A673 (cell line): ENCODE data around the gene LPCAT2. TPM values are rescaled to one million over a fixed set of nuclear protein-coding genes. Genes with fewer than 3 reads are reported as not detected.
A peak's percentile ranks its signal among the peaks of the same experiment; 100 is the strongest.

ENCODE experiments used
- BruUV-seq: library from RNA; stranded (reverse); fragments of 400-500 nt; replicated peaks from 2 replicates; lab custom pipeline; 2021; lab: Mats Ljungman, UMichigan
- CTCF ChIA-PET: fragments of 300-600 bp; sonication (Branson Sonifier 250); formaldehyde crosslinking; loops from one replicate; lab custom pipeline; 2022; ENCODE audit warnings: antibody characterized with exemption; lab: Charles Lee
- POLR2A ChIA-PET: fragments of 300-600 bp; sonication (Branson Sonifier 250); formaldehyde crosslinking; loops from one replicate; lab custom pipeline; 2022; ENCODE audit warnings: antibody characterized with exemption; ENCODE audit not compliant: low non-redundant PET; lab: Charles Lee
- DNase-seq: peaks from one replicate; pipeline ENCODE4 v3.0.0-alpha.2; 2015; ENCODE audit warnings: low spot score
- H3K27ac ChIP-seq: fragments of 200-600 bp; sonication (generic); 2 replicates; pipeline ENCODE4 v1.5.1; 2016; ENCODE audit warnings: mixed run types, low read depth, mild to moderate bottlenecking, mixed read lengths, antibody characterized with exemption, low read length; ENCODE audit not compliant: poor library complexity, severe bottlenecking
- H3K27me3 ChIP-seq: fragments of 200-600 bp; sonication (generic); replicated peaks from 2 replicates; pipeline ENCODE4 v1.6.1; 2017; ENCODE audit warnings: mixed run types, low read depth, mild to moderate bottlenecking, mixed read lengths, antibody characterized with exemption, low read length; ENCODE audit not compliant: insufficient read depth, poor library complexity
- H3K36me3 ChIP-seq: fragments of 200-600 bp; sonication (generic); 2 replicates; pipeline ENCODE4 v1.6.1; 2016; ENCODE audit warnings: mixed run types, mild to moderate bottlenecking, mixed read lengths, antibody characterized with exemption, low read length; ENCODE audit not compliant: insufficient read depth, poor library complexity, severe bottlenecking
- H3K4me1 ChIP-seq: fragments of 200-600 bp; sonication (generic); 2 replicates; pipeline ENCODE4 v1.6.1; 2017; ENCODE audit warnings: mixed run types, mild to moderate bottlenecking, mixed read lengths, antibody characterized with exemption, low read length; ENCODE audit not compliant: insufficient read depth, poor library complexity, severe bottlenecking
- H3K4me3 ChIP-seq: fragments of 200-600 bp; sonication (generic); 2 replicates; pipeline ENCODE4 v1.5.1; 2016; ENCODE audit warnings: low read depth, mixed run types, mild to moderate bottlenecking, mixed read lengths, low read length; ENCODE audit not compliant: poor library complexity, severe bottlenecking
- H3K9me3 ChIP-seq: fragments of 200-600 bp; sonication (generic); 2 replicates; pipeline ENCODE4 v1.6.1; 2016; ENCODE audit warnings: mixed run types, low read depth, mild to moderate bottlenecking, mixed read lengths, antibody characterized with exemption, low read length; ENCODE audit not compliant: poor library complexity, severe bottlenecking
- CTCF ChIP-seq: fragments of 300-800, 200-600 bp; sonication (generic); conservative IDR thresholded peaks from 2 replicates; pipeline ENCODE4 v1.5.1; 2017; ENCODE audit warnings: low read depth, mild to moderate bottlenecking, antibody characterized with exemption, low read length, moderate library complexity, mixed read lengths
- EZH2 ChIP-seq: fragments of 200-600 bp; sonication (generic); IDR thresholded peaks from 2 replicates; pipeline ENCODE4 v1.6.1; 2017; ENCODE audit warnings: borderline replicate concordance, low read depth, mild to moderate bottlenecking, mixed read lengths, antibody characterized with exemption, low read length; ENCODE audit not compliant: poor library complexity, severe bottlenecking
- intact Hi-C: fragments of 100-400 bp; cut with micrococcal nuclease; formaldehyde crosslinking; loops from one replicate; pipeline ENCODE4 v1.10.0; 2022; ENCODE audit not compliant: unreplicated experiment
- total RNA-seq: library from RNA; stranded (reverse); gene quantifications from 2 replicates; pipeline ENCODE4 v1.2.3, GENCODE V29; 2021

The LPCAT2 gene
- total RNA-seq, 1 experiment from 2014 or later: 8.2 TPM

- Histone ChIP-seq H3K27ac (no peak overlapping the region), H3K4me3 (no peak overlapping the region), H3K4me1 (no peaks in the 10 kb centered on the region), H3K9me3 (no peaks in the 10 kb centered on the region), H3K27me3 (no peaks in the 10 kb centered on the region), H3K36me3 (no peaks in the 10 kb centered on the region)
- no TSS peak for BruUV-seq
- TF ChIP-seq CTCF (no peak), EZH2 (no peak)
- CTCF ChIA-PET: no interaction called here
- POLR2A ChIA-PET: no interaction called here
- intact Hi-C loops: no loop called here
- no peak for DNase-seq
These were observed 69.0 kb downstream of the LPCAT2 start for GRCh38 chr16:55577887-55578286.

GRCh38 chr16:55585631-55586030, 76.8 kb downstream of the LPCAT2 start:
- ChIA-PET POLR2A (no interaction called here), CTCF (no interaction called here)
- peak; percentile 8 for DNase-seq
- no peak overlapping the region for H3K27ac ChIP-seq
- no peaks in the 10 kb centered on the region for H3K36me3 ChIP-seq
- intact Hi-C loops: no loop called here
- peaks cover 12% of the 10 kb centered on the region for H3K4me1 ChIP-seq
- no TSS peak for BruUV-seq
- TF ChIP-seq CTCF (no peak), EZH2 (no peak)
- H3K4me3 ChIP-seq: no peak overlapping the region
- H3K9me3 ChIP-seq: no peaks in the 10 kb centered on the region
- no peaks in the 10 kb centered on the region for H3K27me3 ChIP-seq

- ChIA-PET POLR2A (no interaction called here), CTCF (no interaction called here)
- Histone ChIP-seq H3K9me3 (no peaks in the 10 kb centered on the region), H3K36me3 (no peaks in the 10 kb centered on the region), H3K4me1 (peaks cover 12% of the 10 kb centered on the region), H3K27ac (no peak overlapping the region), H3K27me3 (peaks cover 8% of the 10 kb centered on the region), H3K4me3 (no peak overlapping the region)
- intact Hi-C loops: no loop called here
- BruUV-seq: no TSS peak
- TF ChIP-seq EZH2 (no peak), CTCF (no peak)
- no peak for DNase-seq
These were observed 79.9 kb downstream of the LPCAT2 start for GRCh38 chr16:55588799-55589198.
